Heart left ventricle (tissue), 13 donors: ENCODE results near the gene LRRC10B.

Source experiments
- CTCF ChIP-seq, 12 donors: fragments of 200-600 bp; sonication (generic) in 4 of 12; IDR thresholded peaks; one replicate each; pipeline versions ENCODE4 v1.5.0 to v1.8.0; 2018 to 2022; ENCODE audit warnings: antibody characterized with exemption in 12 of 12, mild to moderate bottlenecking in 5 of 12
- POLR2A ChIP-seq, 2 donors: fragments of 450-650 bp; IDR thresholded peaks; one replicate each; pipeline ENCODE4 v1.6.1; 2017; ENCODE audit warnings: antibody characterized with exemption in 2 of 2, mild to moderate bottlenecking in 2 of 2, moderate library complexity in 2 of 2
- donor health status: ischemic (EF 13 %, LVEDD 7.1; RV severe dilation, severe dysfunction).
- donor health status: DM: no; HTN: yes; CAD: no.
- donor health status: DM: no; HTN: no; CAD: no.
- donor health status: ischemic (EF 25% LVEDD 6.9; RV normal size, moderate dysfunction).
- donor health status: ischemic (EF 25% LVEDD 5.7; RV mildly dilated, moderate dysfunction).
- donor health status: ischemic (EF 35%, LVEDD 5.7; RV mildly dilated, moderate dysfunction).
- donor health status: nonischemic (EF 11% LVEDD 7.7; RV severe dilation, severe dysfunction).
- donor health status: DM: yes; HTN: yes; CAD: no.
- donor health status: PGD.
- donor health status: ischemic (EF 29% LVEDD 5.4; RV normal size, mild dysfunction).
- donor health status: nonischemic (EF 23%, LVEDD 6.1; RV moderate dilation, normal function).

DNA sequence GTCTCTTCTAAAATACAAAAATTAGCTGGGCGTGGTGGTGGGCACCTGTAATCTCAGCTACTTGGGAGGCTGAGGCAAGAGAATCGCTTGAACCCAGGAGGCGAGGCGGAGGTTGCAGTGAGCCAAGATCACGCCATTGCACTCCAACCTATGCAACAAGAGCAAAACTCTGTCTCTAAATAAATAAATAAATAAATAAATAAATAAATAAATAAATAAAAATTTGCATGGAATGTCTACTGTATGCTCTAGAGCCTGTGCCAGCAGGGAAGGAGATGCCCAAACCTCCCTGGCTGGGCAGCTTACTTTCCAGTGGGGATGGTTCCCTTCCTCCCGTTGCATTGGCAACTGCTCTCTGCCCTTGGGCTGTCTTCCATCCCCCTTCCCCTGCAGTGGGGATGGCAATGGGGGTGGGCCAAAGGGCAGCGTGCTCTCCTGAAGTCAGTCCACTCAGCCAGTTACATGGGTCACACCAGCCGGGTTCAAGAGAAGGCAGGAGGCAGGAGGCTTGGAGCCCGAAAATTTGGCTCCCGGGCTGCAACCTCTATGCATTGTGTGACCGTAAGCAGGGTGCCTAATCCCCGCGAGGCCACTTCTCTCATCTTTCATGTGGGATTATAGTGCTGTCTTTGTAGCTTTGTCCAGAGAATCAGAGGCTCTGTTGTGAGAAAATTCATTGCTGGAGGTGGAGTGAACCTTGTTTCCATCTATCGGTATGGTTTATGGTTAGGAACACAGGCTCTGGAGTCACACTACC lies 1.4 kb upstream of the LRRC10B start:
- TF ChIP-seq POLR2A (IDR thresholded peaks at IDR 0.05) (no peak), CTCF (IDR thresholded peaks at IDR 0.05) (no peak)
